Measurements from ENCODE around the gene MAMDC4.
"Not testable (repeated sequence)": the region's sequence is repeated elsewhere in the genome, so short reads cannot be mapped to it uniquely, and the experiment has no call there.

MAMDC4 gene

DNA sequence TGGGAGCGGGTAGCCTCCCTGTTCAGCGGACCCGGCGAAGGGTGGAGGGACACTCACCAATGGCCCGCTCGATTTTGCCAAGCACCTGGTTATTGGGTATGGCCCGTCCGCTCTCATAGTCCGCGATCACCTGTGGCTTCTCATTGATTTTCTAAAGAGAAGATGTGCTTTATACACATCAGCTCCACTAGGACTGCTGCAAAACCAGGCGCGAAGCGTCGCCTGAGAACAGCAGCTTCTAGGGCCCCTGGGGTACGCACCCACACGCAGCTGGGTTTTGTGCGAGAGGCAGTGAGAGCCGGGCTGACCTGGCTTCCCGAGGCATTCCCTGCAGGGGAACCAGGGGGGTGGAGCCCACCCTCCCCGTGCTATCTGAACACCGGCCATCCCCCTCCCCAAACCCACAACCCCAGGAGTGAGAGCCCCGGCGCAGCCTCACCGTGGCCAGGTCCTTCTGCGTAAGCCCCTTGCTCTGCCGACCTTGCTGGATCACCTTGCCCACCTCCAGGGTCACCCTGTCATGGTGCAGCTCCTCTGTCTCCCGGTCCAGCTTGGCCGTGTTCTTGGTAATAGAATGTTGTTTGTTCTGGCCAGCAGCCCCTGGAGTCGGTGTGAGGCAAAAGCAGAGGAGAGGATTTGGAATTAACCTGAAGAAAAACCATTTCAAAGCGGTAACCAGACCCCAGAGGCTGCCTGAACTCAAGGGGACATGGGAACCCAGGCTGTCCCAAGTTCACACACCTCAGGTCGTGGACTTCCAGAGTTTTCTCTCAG, 10.9 kb downstream of the MAMDC4 start:
- DNase-seq: no peak

DNA sequence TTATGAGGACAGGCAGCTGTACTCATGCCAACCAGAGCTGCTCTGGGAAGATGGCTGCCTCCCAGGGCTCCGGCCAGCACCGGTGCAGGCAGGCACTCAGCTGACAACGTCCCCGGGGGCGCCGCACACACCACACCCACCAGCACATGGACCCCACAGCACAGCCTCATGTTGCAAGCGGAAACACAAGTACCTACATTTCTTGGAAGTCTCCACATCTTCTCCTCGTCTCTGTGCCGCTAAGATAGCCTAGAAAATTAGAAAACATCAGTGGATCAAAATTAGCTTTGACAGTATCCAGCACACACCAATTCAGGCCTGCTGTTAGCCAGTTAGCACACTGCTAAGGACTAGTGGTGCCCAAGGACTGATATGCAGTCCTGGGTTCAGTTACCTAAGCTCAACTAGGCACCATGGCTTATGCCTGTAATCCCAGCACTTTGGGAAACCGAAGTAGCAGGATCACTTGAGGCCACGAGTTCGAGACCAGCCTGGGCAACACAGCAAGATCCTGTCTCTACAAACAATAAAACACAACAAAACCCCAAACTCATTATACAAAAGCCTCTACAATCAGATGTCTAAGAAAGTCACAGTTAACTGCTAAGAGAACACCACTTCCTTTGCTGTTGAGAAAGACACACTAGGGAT, 11.6 kb downstream of the MAMDC4 start:
- DNase-seq: no peak

DNA sequence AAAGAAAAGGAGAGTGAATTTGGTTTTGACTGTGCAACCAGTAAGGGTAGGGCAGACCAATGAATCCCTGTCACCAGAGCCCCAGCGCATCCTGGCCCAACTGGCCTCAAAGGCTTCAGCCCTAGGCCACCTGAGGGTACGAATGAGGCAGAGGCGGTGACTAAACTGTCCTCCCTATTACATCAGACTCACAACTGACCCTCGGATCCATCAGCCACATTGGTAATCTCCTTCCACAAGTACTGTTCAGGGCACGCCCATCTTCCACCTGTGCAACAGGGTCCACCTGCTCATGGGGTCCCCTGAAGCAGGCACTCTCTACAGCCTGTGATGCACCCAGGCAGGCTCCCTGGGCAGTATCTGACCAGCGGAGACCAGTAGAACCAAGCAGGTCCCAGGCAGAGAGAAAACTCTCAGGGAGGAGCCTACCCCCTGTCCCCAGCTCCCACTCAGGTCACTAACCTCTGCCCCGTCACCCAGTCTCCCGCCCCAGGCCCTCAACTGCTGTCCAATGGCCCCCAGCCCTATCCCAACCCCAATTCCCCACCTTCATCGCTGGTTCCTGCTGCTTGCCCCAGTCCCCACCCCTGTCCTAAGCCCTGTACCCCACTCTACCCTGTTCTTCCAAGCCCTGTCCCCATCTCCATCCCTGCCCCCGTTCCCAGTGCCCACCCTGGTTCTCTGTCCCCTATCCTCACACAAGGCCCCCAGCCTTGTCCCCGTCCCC, 13.1 kb downstream of the MAMDC4 start:
- no peak for DNase-seq

GRCh38 chr9:136865768-136866103, 13.6 kb downstream of the MAMDC4 start:
- no peak for DNase-seq

DNA sequence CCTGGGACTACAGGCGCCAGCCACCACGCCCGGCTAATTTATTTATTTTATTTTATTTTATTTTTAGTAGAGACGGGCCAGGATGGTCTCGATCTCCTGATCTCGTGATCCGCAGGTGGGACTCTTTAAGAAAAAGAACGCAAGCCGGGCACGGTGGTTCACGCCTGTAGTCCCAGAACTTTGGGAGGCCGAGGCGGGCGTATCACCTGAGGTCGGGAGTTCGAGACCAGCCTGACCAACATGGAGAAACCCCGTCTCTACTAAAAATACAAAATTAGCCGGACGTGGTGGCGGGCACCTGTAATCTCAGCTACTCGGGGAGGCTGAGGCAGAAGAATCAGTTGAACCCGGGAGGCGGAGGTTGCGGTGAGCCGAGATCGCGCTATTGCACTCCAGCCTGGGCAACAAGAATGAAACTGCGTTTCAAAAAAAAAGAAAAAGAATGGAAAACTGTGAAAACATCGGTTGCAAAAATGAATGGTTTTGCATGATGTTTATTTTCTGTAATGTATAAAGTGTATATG, 14.8 kb downstream of the MAMDC4 start:
- DNase-seq: not testable (repeated sequence)

GRCh38 chr9:136867480-136867879, 15.3 kb downstream of the MAMDC4 start:
- DNase-seq: no peak

GRCh38 chr9:136867917-136868316, 15.8 kb downstream of the MAMDC4 start:
- DNase-seq: no peak

GRCh38 chr9:136868644-136869043, 16.5 kb downstream of the MAMDC4 start:
- no peak for DNase-seq

DNA sequence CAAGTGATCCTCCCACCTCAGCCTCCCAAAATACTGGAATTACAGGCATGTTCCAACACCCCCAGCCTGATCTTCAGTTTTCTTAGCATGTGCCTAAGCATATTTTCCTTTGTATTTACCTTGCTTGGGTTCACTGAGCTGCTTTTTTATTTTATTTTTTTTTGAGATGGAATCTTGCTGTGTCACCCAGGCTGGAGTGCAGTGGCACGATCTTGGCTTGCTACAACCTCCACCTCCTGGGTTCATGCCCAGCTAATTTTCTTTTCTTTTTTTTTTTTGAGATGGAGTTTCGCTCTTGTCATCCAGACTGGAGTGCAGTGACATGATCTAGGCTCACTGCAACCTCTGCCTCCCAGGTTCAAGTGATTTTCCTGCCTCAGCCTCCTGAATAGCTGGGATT, 17.5 kb downstream of the MAMDC4 start:
- DNase-seq: not testable (repeated sequence)

- no peak for DNase-seq
Measured at GRCh38 chr9:136875155-136875554, 23.0 kb downstream of the MAMDC4 start.

GRCh38 chr9:136876476-136876875, 24.3 kb downstream of the MAMDC4 start:
- DNase-seq: no peak

DNA sequence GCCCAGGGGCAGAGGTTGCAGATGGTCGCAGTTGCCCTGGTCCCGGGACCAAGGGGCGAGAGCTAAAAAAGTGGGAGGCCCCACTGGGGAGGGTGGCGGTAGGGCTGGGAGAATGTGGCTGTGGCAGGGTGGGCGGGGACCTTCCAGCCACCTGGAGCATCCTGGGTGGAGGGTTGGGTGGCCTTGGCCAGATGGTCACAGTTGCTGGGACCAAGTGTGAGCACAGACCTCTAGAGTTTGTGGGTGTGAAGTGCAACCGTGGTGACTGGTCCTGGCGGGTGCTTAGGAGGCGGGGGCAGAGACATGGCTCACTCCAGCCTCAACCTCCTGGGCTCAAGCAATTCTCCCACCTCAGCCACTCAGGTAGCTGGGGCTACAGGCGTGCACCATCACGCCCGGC, 28.5 kb downstream of the MAMDC4 start:
- DNase-seq: peak; percentile 32

- DNase-seq: no peak
Measured at GRCh38 chr9:136881691-136882108, 29.6 kb downstream of the MAMDC4 start.

GRCh38 chr9:136882109-136882946, 30.2 kb downstream of the MAMDC4 start:
- no peak for DNase-seq

- DNase-seq: not testable (repeated sequence)
Measured at GRCh38 chr9:136882947-136883283, 30.8 kb downstream of the MAMDC4 start.

- not testable (repeated sequence) for DNase-seq
Measured at GRCh38 chr9:136883670-136884069, 31.5 kb downstream of the MAMDC4 start.

GRCh38 chr9:136885950-136886578, 33.9 kb downstream of the MAMDC4 start, which contains the start of gene TRAF2:
TRAF2 (plus strand) TSS chr9:136886516; CDS start chr9:136898741, 12,225 bp downstream.
- peak; percentile 99 for DNase-seq

GRCh38 chr9:136886610-136887597, 34.8 kb downstream of the MAMDC4 start:
- DNase-seq: no peak

DNA sequence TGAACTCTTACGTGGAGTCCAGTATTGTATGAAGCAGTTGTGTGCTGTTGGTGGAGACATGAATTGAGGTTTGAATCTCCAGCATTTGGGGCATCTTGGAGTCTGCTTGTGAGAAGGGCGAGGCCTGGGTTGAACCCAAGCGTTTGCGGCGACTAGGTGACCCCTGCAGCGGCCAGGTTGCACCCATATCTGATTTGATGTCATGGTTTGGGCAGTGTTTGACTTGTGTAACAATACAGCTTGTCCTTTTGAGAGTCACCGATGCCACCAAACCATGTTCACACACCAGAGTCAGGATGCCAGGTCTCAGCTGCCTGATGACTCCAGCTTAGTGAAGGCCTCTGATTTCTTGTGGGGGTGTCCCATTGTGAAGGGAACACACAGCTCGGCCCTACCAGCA, 36.3 kb downstream of the MAMDC4 start:
- DNase-seq: no peak

DNA sequence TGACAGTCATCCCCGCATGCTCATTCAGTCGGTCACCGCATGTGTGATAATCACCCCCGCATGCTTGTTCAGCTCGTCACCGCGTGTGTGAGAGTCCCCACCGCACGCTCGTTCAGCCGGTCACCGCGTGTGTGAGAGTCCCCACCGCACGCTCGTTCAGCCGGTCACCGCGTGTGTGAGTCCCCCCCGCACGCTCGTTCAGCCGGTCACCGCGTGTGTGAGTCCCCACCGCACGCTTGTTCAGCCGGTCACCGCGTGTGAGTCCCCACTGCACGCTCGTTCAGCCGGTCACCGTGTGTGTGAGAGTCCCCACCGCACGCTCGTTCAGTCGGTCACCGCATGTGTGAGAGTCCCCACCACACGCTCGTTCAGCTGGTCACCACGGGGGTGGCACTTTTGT, 37.7 kb downstream of the MAMDC4 start:
- DNase-seq: no peak

- DNase-seq: no peak
Measured at GRCh38 chr9:136890661-136891060, 38.5 kb downstream of the MAMDC4 start.

All from NCI-H2171 treated with DMSO at 0.1 percent for 48 hours (cell line).